CMK (cell line): ENCODE data around the gene CLDN15.
"Not testable (repeated sequence)": the region's sequence is repeated elsewhere in the genome, so short reads cannot be mapped to it uniquely, and the experiment has no call there.

Source experiments
- DNase-seq: peaks from one replicate; pipeline ENCODE4 v3.0.0-alpha.2; 2010; ENCODE audit warnings: low read depth

The CLDN15 gene

GRCh38 chr7:101222275-101222830 is 15.2 kb downstream of the CLDN15 start:
- no peak for DNase-seq

- DNase-seq: no peak
These were observed 17.3 kb downstream of the CLDN15 start for GRCh38 chr7:101220295-101220694.

- DNase-seq: no peak
These were observed 19.1 kb downstream of the CLDN15 start for GRCh38 chr7:101218236-101219125.

- peak; percentile 95 for DNase-seq
These were observed 20.0 kb downstream of the CLDN15 start, which contains the start of the genes PLOD3 and ZNHIT1 for GRCh38 chr7:101217388-101218235. Gene PLOD3, minus strand, starts transcription at chr7:101217581. Its CDS starts 307 bp downstream, at chr7:101217274. Gene ZNHIT1, plus strand, starts transcription at chr7:101218165. Its CDS starts 31 bp downstream, at chr7:101218196.

- DNase-seq: no peak
These were observed 20.7 kb downstream of the CLDN15 start for GRCh38 chr7:101216860-101217387.

GRCh38 chr7:101216001-101216859 is 21.4 kb downstream of the CLDN15 start:
- no peak for DNase-seq

- no peak for DNase-seq
These were observed 25.6 kb downstream of the CLDN15 start for GRCh38 chr7:101212014-101212413.

GRCh38 chr7:101211501-101211900 is 26.1 kb downstream of the CLDN15 start:
- no peak for DNase-seq

GRCh38 chr7:101210143-101210542 is 27.5 kb downstream of the CLDN15 start:
- no peak for DNase-seq

GRCh38 chr7:101208794-101209193 is 28.8 kb downstream of the CLDN15 start:
- DNase-seq: no peak

- DNase-seq: no peak
These were observed 30.1 kb downstream of the CLDN15 start for GRCh38 chr7:101207459-101207858.

- DNase-seq: no peak
These were observed 30.9 kb downstream of the CLDN15 start for GRCh38 chr7:101206665-101207042.

- no peak for DNase-seq
These were observed 31.5 kb downstream of the CLDN15 start for GRCh38 chr7:101205901-101206664.

GRCh38 chr7:101203740-101204738 is 33.6 kb downstream of the CLDN15 start:
- not testable (repeated sequence) for DNase-seq

- no peak for DNase-seq
These were observed 35.0 kb downstream of the CLDN15 start for GRCh38 chr7:101202603-101202918.

GRCh38 chr7:101201695-101202602 is 35.7 kb downstream of the CLDN15 start:
- DNase-seq: no peak

GRCh38 chr7:101200862-101201599 is 36.6 kb downstream of the CLDN15 start, which contains the start of gene MOGAT3:
Gene MOGAT3, minus strand, starts transcription at chr7:101201036. Its CDS starts 182 bp downstream, at chr7:101200854.
- no peak for DNase-seq
